Measurements from ENCODE around the gene ABCG1.

ABCG1 gene

GRCh38 chr21:42208801-42209490, 10.0 kb upstream of the ABCG1 start:
- DNase-seq, result peak in 1 of 42 donors; percentile 20
- intact Hi-C loops (cut with DNase I), result no loop called here

DNA sequence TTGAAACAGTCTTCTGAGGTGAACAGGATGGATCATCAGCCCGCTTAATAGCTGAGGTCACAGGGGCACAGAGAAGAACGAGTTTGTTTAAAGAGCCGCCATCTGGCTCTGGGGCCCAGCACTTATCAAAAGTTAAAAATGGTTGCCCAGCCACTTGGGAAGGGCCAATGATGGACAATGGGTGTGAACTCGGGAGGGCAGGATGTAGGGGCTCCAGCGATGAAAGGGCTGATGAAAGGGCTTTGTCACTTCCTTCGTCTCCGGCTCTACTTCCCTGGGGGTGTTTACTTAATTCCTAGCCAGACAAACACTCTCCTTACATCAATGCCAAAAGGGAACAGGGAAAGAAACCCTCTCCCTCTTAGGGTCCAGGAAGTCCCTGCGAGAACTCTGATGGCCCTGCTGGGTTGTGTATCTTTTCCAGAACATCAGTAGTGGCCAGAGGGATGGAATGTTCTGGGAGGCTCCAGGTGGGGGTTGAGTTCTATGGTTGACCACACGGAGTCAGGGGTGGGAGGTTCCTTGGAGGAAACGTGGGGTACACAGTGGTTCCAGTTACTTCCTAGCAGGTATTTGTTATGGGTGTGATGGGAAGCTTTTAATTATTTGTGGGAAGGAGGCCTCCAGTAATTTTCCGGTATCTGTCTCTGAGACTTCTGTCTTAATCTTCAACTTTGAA, 9.0 kb upstream of the ABCG1 start:
- DNase-seq, result peak in 2 of 42 donors; percentile 28 to 31

DNA sequence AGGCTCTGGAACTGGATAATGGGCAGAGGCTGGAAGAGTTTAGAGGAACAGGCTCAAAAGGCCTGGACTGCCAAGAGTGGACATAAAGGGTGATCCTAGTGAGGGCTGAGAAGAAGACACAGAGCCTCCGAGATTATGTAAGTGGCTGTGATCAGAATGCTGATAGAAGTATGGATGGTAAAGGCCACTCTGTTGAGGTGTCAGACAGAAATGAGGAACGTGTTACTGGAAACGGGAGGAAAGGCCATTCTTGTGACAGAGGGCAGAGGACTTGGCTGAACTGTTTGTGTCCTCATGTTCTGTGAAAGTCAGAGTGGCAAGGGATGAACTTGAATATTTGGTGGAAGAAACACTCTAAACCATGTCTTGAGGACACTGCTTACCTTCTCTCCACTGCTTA, 6.7 kb upstream of the ABCG1 start:
- intact Hi-C loops (cut with DNase I), result no loop called here
- DNase-seq, result peak in 2 of 42 donors; percentile 13 to 16

More for the DNA sequence above, 9.0 kb upstream of the ABCG1 start:
- intact Hi-C loops (cut with DNase I), result no loop called here

- peak in 3 of 42 donors; percentile 0 to 20 (median 12) for DNase-seq
- intact Hi-C loops (cut with DNase I), result no loop called here
These were observed 5.7 kb upstream of the ABCG1 start for GRCh38 chr21:42213082-42213774.

GRCh38 chr21:42214081-42214750, 4.7 kb upstream of the ABCG1 start:
- peak in 1 of 42 donors; percentile 37 for DNase-seq
- intact Hi-C loops (cut with DNase I), result no loop called here

- intact Hi-C loops (cut with DNase I), result no loop called here
- peak in 1 of 42 donors; percentile 31 for DNase-seq
These were observed 4.0 kb upstream of the ABCG1 start for GRCh38 chr21:42214921-42215320.

DNA sequence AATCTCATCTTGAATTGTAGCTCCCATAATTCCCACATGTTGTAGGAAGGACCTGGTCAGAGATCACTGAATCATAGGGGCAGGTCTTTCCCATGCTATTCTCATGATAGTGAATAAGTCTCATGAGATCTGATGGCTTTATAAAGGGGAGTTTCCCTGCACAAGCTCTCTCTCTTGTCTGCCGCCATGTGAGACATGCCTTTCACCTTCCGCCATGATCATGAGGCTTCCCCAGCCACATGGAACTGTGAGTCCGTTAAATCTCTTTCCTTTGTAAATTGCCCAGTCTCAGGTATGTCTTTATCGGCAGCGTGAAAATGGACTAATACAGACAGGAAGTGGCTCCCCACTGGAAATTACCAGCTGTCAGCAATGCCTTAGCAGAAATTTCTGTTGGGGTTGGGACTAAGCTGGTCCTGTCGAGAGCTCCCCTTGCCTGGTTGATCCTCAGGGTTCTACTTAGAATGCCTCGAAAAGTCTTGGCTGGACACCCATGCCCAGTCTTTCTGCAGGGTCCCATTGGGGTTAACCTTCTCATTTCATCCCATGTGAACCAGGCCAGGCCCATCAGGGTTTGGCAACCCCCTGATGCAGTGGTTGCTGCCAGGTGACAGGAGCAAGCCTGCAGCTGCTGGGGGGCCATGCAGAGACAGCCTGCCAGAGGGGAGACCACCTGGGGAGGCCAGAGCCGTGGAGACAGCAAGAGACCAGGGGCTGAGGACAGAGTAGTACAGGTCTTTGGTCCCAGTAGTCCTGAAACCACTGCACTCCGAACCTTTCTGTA, 2.8 kb upstream of the ABCG1 start:
- DNase-seq, result peak in 2 of 42 donors; percentile 15 to 37
- intact Hi-C loops (cut with DNase I), result no loop called here

DNA sequence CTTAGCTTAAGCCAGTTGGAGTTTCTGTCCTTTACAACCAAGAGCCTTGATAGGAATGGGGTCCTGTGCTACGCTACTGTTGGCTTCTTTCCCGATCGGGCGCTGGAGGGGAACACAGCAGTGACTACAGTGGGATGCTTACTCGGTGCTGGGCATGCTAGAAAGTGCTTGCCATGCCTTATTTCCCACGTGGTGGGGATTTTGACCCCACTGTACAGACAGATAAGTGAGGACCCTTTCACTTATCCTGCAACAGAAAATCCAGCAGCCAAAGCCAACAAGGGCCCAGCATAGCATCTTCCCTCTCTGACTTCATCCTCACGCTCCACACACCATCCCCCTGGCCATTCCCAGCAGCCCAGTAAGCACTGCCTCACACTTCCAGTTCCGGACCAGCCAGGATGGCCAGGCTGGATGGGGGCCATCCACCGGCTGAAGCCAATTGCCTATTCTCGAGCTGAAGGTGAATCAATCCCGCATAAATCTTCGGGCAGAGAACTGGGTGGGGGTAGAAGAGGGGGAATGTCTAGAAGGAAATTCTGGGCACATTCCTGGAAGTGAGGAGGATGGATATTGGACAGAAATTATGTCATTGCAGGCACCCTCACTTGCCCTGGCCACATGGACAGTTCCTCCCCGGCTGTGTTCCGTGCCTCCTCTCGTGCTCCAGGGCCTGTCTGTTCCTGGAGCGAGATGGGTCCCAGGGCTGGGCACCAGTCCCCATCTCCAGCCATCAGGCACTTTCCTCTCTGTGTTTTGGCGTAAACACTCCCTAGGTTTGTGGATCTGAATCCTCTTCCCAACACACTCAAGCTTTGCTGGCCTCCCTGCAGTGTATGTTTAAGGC, 2.0 kb upstream of the ABCG1 start:
- intact Hi-C loops (cut with DNase I), result no loop called here
- peak in 2 of 42 donors; percentile 32 to 41 for DNase-seq

GRCh38 chr21:42219606-42220137, 732 bp downstream of the ABCG1 start:
- intact Hi-C loops (cut with DNase I), result loop anchor here (5.0 kb wide), 1 partner anchor 47 kb away; no protein-coding TSS in a partner anchor
- peak in 31 of 42 donors; percentile 26 to 76 (median 52) for DNase-seq

- peak; percentile 43 to 91 (median 74) for DNase-seq
- intact Hi-C loops (cut with DNase I), result loop anchor here (5.0 kb wide), 1 partner anchor 48 kb away; no protein-coding TSS in a partner anchor
These were observed 1.3 kb downstream of the ABCG1 start for GRCh38 chr21:42220138-42220701.

DNA sequence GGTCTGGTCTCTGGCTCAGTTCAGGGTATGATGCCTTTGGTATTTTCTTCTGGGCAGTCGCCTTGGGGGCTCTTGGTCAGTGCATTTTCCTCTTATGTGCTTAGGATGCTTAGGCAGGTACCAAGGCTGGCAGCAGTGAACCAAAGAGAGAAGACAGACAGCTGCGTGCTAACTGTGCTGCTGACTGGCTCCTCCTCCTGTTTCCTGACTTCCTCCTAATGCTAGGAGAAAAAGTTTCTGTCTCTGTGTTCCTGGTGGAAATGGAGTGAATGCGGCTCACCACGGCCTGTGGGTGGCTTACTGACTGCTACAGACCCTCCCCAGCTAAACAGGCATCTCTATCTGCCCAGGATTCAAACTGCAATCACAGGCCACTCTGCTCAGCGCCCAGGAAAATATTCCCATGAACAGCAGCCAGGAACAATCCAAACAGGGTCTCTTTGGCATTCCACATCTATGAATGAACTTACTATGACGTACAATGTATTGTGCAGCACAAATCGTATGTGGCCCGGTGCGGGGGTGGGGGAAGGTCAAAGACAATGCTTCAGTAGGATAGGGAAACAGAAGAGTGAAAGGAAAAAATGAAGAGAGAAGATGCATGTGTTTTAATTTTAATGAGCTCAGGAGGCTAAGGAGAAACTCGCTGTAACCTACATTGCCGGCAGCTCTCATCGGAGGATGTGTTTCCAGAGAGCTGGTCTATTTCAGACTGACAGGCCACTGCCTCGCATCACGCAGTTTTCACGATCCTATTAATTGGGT, 2.8 kb downstream of the ABCG1 start:
- intact Hi-C loops (cut with DNase I), result loop anchor here (5.0 kb wide), 1 partner anchor 49 kb away; no protein-coding TSS in a partner anchor
- peak in 29 of 42 donors; percentile 23 to 84 (median 56) for DNase-seq

- intact Hi-C loops (cut with DNase I), result loop anchor here (5.0 kb wide), 1 partner anchor 50 kb away; no protein-coding TSS in a partner anchor
- DNase-seq, result peak in 2 of 42 donors; percentile 23 to 29
These were observed 3.4 kb downstream of the ABCG1 start for GRCh38 chr21:42222386-42222785.

DNA sequence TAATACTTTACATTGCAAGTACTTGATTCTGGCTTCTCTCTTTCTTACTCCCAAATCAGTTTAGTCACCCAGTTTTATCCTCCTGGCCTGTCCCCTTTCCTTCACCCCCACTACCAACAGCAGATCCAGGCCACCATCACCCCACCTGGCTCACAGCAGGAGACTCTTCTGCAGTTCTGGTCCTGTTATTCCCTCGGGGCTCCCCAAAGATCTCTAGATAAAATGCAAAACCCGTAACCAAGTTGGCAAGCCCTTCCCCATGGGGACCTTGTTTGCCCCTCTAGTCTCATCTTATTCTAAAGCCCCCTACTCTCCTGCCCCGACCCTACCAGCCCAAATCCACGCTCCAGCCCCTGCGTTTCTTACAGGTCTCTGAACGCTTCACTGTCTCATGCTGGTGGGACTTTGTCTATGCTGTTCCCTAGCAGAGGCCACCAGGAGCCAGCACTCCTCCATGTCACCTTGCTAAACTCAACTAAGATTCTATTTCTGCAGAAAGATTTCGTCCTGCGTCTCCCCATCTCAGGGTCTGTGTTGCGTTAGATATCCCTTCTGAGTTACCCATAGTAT, 4.0 kb downstream of the ABCG1 start:
- peak in 3 of 42 donors; percentile 6 to 29 (median 19) for DNase-seq
- intact Hi-C loops (cut with DNase I), result loop anchor here (5.0 kb wide), 1 partner anchor 51 kb away; no protein-coding TSS in a partner anchor

DNA sequence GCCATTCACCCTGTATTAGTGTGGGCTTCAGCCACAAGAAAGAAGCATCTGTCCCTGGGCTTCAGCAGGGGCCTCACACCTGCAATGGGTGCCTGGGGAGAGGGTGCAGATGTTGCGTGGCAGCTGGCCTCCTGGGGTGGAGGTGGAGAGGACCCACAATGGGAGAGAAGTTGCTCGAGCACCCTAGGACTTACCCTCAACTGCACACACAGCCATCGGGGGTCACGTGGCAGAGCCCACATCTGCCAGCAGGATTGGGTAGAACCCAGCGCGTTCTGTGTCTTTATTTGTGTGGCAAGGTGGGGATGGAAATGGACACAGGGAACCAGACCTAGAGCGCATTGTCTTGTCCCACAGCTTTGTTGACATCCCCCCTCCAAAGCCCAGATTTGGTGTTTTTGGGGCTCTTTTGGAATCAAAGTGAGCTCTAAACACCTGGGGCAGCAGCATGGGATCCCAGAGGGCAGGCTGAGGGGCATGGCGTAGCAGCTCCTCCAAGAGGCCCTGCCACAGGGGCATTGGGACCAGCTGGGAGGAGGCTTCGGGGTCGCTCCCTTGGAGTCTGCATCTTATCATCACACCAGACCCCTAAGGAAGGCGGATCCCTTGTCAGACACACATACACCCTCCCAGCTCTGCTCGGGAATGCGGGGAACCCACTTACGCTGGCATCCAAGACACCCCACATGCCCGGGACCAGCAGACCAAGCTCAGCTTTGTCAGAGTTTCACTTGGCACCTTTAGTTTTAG, 5.1 kb downstream of the ABCG1 start:
- peak in 3 of 42 donors; percentile 9 to 27 (median 15) for DNase-seq
- intact Hi-C loops (cut with DNase I), result loop anchor here (5.0 kb wide), 1 partner anchor 52 kb away; no protein-coding TSS in a partner anchor

- intact Hi-C loops (cut with DNase I), result no loop called here
- DNase-seq, result no peak
These were observed 6.1 kb downstream of the ABCG1 start for GRCh38 chr21:42225042-42225441.
